Natural killer cell (primary cell): ENCODE data around the gene PDE4D. TPM values are rescaled to one million over a fixed set of nuclear protein-coding genes. Genes with fewer than 3 reads are reported as not detected.

Experiments used
- ATAC-seq, 3 donors: fragments of 150-1000 bp in 2 of 3; fragments of 200-7000 bp in 1 of 3; cut with Tn5 transposase; 1 replicate in 1 of 3; 2 replicates in 2 of 3; pipeline ENCODE4 v1.10.0; 2021; ENCODE audit warnings: mild to moderate bottlenecking in 2 of 3, moderate library complexity in 2 of 3
- DNase-seq, 2 donors: peaks; one replicate each; pipeline versions ENCODE4 v3.0.0 to v3.0.0-alpha.2; 2013 to 2021; ENCODE audit warnings: mixed read lengths in 1 of 2
- H3K27ac ChIP-seq: one replicate; pipeline ENCODE4 v1.5.1; 2013; ENCODE audit warnings: mild to moderate bottlenecking, low read length
- H3K27me3 ChIP-seq: one replicate; pipeline ENCODE4 v1.6.1; 2013; ENCODE audit warnings: low read length; ENCODE audit not compliant: control insufficient read depth, insufficient read depth
- H3K36me3 ChIP-seq: one replicate; pipeline ENCODE4 v1.6.1; 2013; ENCODE audit warnings: low read length; ENCODE audit not compliant: control insufficient read depth, insufficient read depth
- H3K4me1 ChIP-seq: one replicate; pipeline ENCODE4 v1.6.1; 2013; ENCODE audit warnings: low read length; ENCODE audit not compliant: control insufficient read depth, insufficient read depth
- H3K4me3 ChIP-seq: one replicate; pipeline ENCODE4 v1.5.1; 2013; ENCODE audit warnings: low read length
- H3K9me3 ChIP-seq: one replicate; pipeline ENCODE4 v1.6.1; 2013; ENCODE audit warnings: low read length; ENCODE audit not compliant: control insufficient read depth, insufficient read depth
- H3K27ac Mint-ChIP-seq, 2 donors: one replicate each; pipeline ENCODE4 v1.8.0; 2022; ENCODE audit warnings: mild to moderate bottlenecking in 2 of 2, mixed read lengths in 2 of 2, moderate library complexity in 1 of 2
- H3K27me3 Mint-ChIP-seq, 2 donors: one replicate each; pipeline ENCODE4 v1.8.0; 2022; ENCODE audit warnings: low read depth in 2 of 2, mixed read lengths in 2 of 2
- H3K36me3 Mint-ChIP-seq: one replicate; pipeline ENCODE4 v1.8.0; 2022; ENCODE audit warnings: mixed read lengths
- H3K4me1 Mint-ChIP-seq, 2 donors: one replicate each; pipeline ENCODE4 v1.8.0; 2022; ENCODE audit warnings: mixed read lengths in 2 of 2
- H3K4me3 Mint-ChIP-seq: one replicate; pipeline ENCODE4 v1.8.0; 2022; ENCODE audit warnings: mild to moderate bottlenecking, moderate library complexity, mixed read lengths
- H3K9me3 Mint-ChIP-seq, 2 donors: one replicate each; pipeline ENCODE4 v1.8.0; 2022; ENCODE audit warnings: mixed read lengths in 2 of 2
- WGBS: methylation state at CpG from one replicate; pipeline ENCODE4 v1.1.7; 2013; ENCODE audit warnings: missing lambda C conversion rate; ENCODE audit not compliant: insufficient coverage; 5-methylcytosine and 5-hydroxymethylcytosine counted together
- intact Hi-C: fragments of 100-400 bp; cut with micrococcal nuclease; formaldehyde crosslinking; loops from one replicate; pipeline ENCODE4 v1.14.2; 2022
- total RNA-seq, 4 donors: library from RNA; stranded (reverse); fragments of 120-200 nt in 1 of 4; gene quantifications; one replicate each; pipeline versions ENCODE4 v1.2.3 to v1.2.4, GENCODE V29; 2013 to 2022
- TF ChIP-seq, protein P1 (sequence below): fragments of 200-600 bp; IDR thresholded peaks from one replicate; pipeline ENCODE4 v1.8.0; 2022; ENCODE audit warnings: antibody characterized with exemption

The PDE4D gene
- total RNA-seq, 3 donors from 2014 or later (not counting 1 experiment from before 2014, with no cell fraction given), result 109 to 170 (median 116) TPM

GRCh38 chr5:59838989-59839388 lies 54.5 kb downstream of the PDE4D start:
- Mint-ChIP-seq H3K4me1 (no peaks in the 10 kb centered on the region), H3K36me3 (no peaks in the 10 kb centered on the region), H3K9me3 (peaks cover 2 to 6% of the 10 kb centered on the region in 2 donors), H3K27me3 (peaks cover 16% of the 10 kb centered on the region in 2 donors), H3K27ac (no peak overlapping the region), H3K4me3 (no peak overlapping the region)
- no peaks in the 10 kb centered on the region for H3K4me1 ChIP-seq
- TF ChIP-seq, protein P1, sequence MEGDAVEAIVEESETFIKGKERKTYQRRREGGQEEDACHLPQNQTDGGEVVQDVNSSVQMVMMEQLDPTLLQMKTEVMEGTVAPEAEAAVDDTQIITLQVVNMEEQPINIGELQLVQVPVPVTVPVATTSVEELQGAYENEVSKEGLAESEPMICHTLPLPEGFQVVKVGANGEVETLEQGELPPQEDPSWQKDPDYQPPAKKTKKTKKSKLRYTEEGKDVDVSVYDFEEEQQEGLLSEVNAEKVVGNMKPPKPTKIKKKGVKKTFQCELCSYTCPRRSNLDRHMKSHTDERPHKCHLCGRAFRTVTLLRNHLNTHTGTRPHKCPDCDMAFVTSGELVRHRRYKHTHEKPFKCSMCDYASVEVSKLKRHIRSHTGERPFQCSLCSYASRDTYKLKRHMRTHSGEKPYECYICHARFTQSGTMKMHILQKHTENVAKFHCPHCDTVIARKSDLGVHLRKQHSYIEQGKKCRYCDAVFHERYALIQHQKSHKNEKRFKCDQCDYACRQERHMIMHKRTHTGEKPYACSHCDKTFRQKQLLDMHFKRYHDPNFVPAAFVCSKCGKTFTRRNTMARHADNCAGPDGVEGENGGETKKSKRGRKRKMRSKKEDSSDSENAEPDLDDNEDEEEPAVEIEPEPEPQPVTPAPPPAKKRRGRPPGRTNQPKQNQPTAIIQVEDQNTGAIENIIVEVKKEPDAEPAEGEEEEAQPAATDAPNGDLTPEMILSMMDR, result no peak
- intact Hi-C loops, result no loop called here
- no peaks in the 10 kb centered on the region for H3K27me3 ChIP-seq
- ATAC-seq (no peak), DNase-seq (no peak)
- H3K36me3 ChIP-seq, result no peaks in the 10 kb centered on the region
- no peak overlapping the region for H3K27ac ChIP-seq
- H3K9me3 ChIP-seq, result no peaks in the 10 kb centered on the region
- 87% methylated on average over 2 of the region's 2 CpGs for WGBS
- H3K4me3 ChIP-seq, result no peak overlapping the region

DNA sequence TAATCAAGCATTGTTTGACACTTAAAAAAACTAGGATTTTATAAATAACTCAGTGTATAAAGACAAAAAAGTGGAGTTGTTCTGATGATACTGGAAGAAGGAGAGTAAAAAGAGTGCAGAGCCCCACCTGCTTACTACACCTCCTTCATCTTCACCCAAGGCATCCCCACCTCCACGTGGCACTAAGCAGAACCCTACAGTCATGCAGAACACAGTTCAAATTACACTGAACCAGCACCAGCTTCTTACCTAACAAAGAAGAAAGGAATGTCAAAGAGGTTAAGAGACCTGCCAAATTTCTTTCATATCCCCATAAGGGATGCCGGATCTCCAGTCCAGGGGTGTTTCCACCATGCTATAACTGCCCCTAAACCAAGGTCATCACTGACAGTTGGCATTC lies 55.5 kb downstream of the PDE4D start:
- H3K4me1 ChIP-seq, result no peaks in the 10 kb centered on the region
- Mint-ChIP-seq H3K36me3 (no peaks in the 10 kb centered on the region), H3K4me1 (no peaks in the 10 kb centered on the region), H3K27me3 (peaks cover 17 to 19% of the 10 kb centered on the region in 2 donors), H3K4me3 (no peak overlapping the region), H3K27ac (no peak overlapping the region), H3K9me3 (peaks cover 2 to 6% of the 10 kb centered on the region in 2 donors)
- no peak overlapping the region for H3K27ac ChIP-seq
- no peaks in the 10 kb centered on the region for H3K36me3 ChIP-seq
- ATAC-seq (no peak), DNase-seq (no peak)
- 77% methylated on average over 2 of the region's 2 CpGs for WGBS
- no peaks in the 10 kb centered on the region for H3K9me3 ChIP-seq
- no peaks in the 10 kb centered on the region for H3K27me3 ChIP-seq
- intact Hi-C loops, result no loop called here
- H3K4me3 ChIP-seq, result no peak overlapping the region
- TF ChIP-seq, protein P1, result no peak

DNA sequence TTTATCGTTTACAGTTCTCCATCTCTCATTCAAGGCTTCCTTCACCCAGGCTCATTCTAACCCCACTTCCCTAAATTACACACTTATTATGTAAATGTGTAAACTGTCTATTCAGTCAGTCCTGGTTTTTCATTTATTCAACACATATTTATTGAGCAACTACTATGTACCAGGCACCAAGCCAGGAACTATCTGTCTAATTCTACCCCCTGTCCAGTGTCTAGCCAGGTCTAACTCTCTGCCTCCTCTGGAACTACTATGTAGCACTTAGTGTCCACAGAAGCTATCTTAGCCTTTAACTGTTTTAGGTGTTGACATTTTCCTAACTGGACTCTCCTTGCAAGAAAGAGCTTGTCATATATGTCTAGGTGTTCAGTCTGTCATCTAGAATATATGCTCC lies 56.5 kb downstream of the PDE4D start:
- no peaks in the 10 kb centered on the region for H3K4me1 ChIP-seq
- intact Hi-C loops, result no loop called here
- no peaks in the 10 kb centered on the region for H3K36me3 Mint-ChIP-seq
- no peak overlapping the region for H3K27ac Mint-ChIP-seq
- DNase-seq (no peak), ATAC-seq (no peak)
- WGBS, result 0% methylated on average over 1 of the region's 1 CpG
- no peaks in the 10 kb centered on the region for H3K36me3 ChIP-seq
- H3K4me3 Mint-ChIP-seq, result no peak overlapping the region
- H3K27me3 ChIP-seq, result no peaks in the 10 kb centered on the region
- H3K4me1 Mint-ChIP-seq, result no peaks in the 10 kb centered on the region
- TF ChIP-seq, protein P1, result no peak
- H3K4me3 ChIP-seq, result no peak overlapping the region
- peaks cover 2 to 6% of the 10 kb centered on the region in 2 donors for H3K9me3 Mint-ChIP-seq
- H3K27me3 Mint-ChIP-seq, result peaks cover 23 to 29% of the 10 kb centered on the region in 2 donors
- H3K27ac ChIP-seq, result no peak overlapping the region
- no peaks in the 10 kb centered on the region for H3K9me3 ChIP-seq

GRCh38 chr5:59835800-59836199 lies 57.7 kb downstream of the PDE4D start:
- Mint-ChIP-seq H3K36me3 (no peaks in the 10 kb centered on the region), H3K4me3 (no peak overlapping the region), H3K27ac (no peak overlapping the region), H3K4me1 (no peaks in the 10 kb centered on the region), H3K9me3 (peaks cover 2 to 6% of the 10 kb centered on the region in 2 donors), H3K27me3 (peaks cover 19 to 20% of the 10 kb centered on the region in 2 donors)
- TF ChIP-seq, protein P1, result no peak
- 86% methylated on average over 1 of the region's 3 CpGs for WGBS
- no peaks in the 10 kb centered on the region for H3K27me3 ChIP-seq
- H3K27ac ChIP-seq, result no peak overlapping the region
- H3K36me3 ChIP-seq, result no peaks in the 10 kb centered on the region
- no peak for DNase-seq
- H3K4me3 ChIP-seq, result no peak overlapping the region
- no peak for ATAC-seq
- no peaks in the 10 kb centered on the region for H3K9me3 ChIP-seq
- intact Hi-C loops, result no loop called here
- H3K4me1 ChIP-seq, result no peaks in the 10 kb centered on the region
